Common myeloid progenitor, CD34-positive (primary cell): ENCODE measurements around the gene B4GALNT4.

Source experiments
- CTCF ChIA-PET: fragments of 350-600 bp; sonication (Branson Sonifier 250); formaldehyde crosslinking; loops from one replicate; lab custom pipeline; 2021; ENCODE audit warnings: antibody characterized with exemption; lab: Charles Lee
- POLR2A ChIA-PET: fragments of 350-600 bp; sonication (Branson Sonifier 250); formaldehyde crosslinking; loops from one replicate; lab custom pipeline; 2021; ENCODE audit warnings: antibody characterized with exemption; lab: Charles Lee
- DNase-seq, 3 donors: peaks; one replicate each; pipeline versions ENCODE4 v3.0.0 to v3.0.0-alpha.2; 2013
- H3K27ac ChIP-seq, 2 experiments: 1 replicate in 1 of 2; 2 replicates in 1 of 2; pipeline ENCODE4 v1.7.0; 2013; ENCODE audit warnings: inconsistent platforms in 2 of 2, low read length in 2 of 2, mild to moderate bottlenecking in 2 of 2, low read depth in 1 of 2, moderate library complexity in 1 of 2; ENCODE audit not compliant: severe bottlenecking in 2 of 2, insufficient read depth in 1 of 2, poor library complexity in 1 of 2
- H3K27me3 ChIP-seq, 5 experiments: replicated peaks in 2 of 5; 1 replicate in 3 of 5; 2 replicates in 2 of 5; pipeline versions ENCODE4 v1.6.1 to v1.7.0; 2013; ENCODE audit warnings: low read length in 4 of 5, mild to moderate bottlenecking in 2 of 5, moderate library complexity in 2 of 5, inconsistent platforms in 1 of 5; ENCODE audit not compliant: insufficient read depth in 5 of 5, control insufficient read depth in 4 of 5
- H3K36me3 ChIP-seq, 4 experiments: 1 replicate in 2 of 4; 2 replicates in 2 of 4; pipeline versions ENCODE4 v1.6.1 to v1.7.0; 2013; ENCODE audit warnings: low read length in 3 of 4, control low read depth in 1 of 4, mild to moderate bottlenecking in 1 of 4; ENCODE audit not compliant: control insufficient read depth in 4 of 4, insufficient read depth in 4 of 4
- H3K4me1 ChIP-seq, 4 experiments: 1 replicate in 3 of 4; 2 replicates in 1 of 4; pipeline versions ENCODE4 v1.6.1 to v1.7.1; 2013; ENCODE audit warnings: low read length in 3 of 4, mild to moderate bottlenecking in 3 of 4, control low read depth in 1 of 4, inconsistent platforms in 1 of 4, moderate library complexity in 1 of 4; ENCODE audit not compliant: control insufficient read depth in 4 of 4, insufficient read depth in 4 of 4; ENCODE audit errors: control extremely low read depth in 1 of 4
- H3K4me3 ChIP-seq, 7 experiments: 1 replicate in 4 of 7; 2 replicates in 3 of 7; pipeline versions ENCODE4 v1.5.1 to v1.7.0; 2013; ENCODE audit warnings: mild to moderate bottlenecking in 7 of 7, low read length in 6 of 7, moderate library complexity in 6 of 7, inconsistent platforms in 2 of 7, low read depth in 2 of 7, control low read depth in 1 of 7; ENCODE audit not compliant: insufficient read depth in 4 of 7, control insufficient read depth in 1 of 7; ENCODE audit errors: extremely low read depth in 1 of 7
- H3K9me3 ChIP-seq, 5 experiments: 1 replicate in 4 of 5; 2 replicates in 1 of 5; pipeline versions ENCODE4 v1.6.1 to v1.7.1; 2013; ENCODE audit warnings: low read length in 4 of 5, mild to moderate bottlenecking in 2 of 5, inconsistent platforms in 1 of 5, low read depth in 1 of 5, moderate library complexity in 1 of 5; ENCODE audit not compliant: control insufficient read depth in 4 of 5, insufficient read depth in 2 of 5; ENCODE audit errors: control extremely low read depth in 1 of 5
- WGBS: methylation state at CpG from one replicate; pipeline ENCODE4 v1.1.5; 2013; ENCODE audit not compliant: insufficient coverage; 5-methylcytosine and 5-hydroxymethylcytosine counted together

Gene B4GALNT4

DNA sequence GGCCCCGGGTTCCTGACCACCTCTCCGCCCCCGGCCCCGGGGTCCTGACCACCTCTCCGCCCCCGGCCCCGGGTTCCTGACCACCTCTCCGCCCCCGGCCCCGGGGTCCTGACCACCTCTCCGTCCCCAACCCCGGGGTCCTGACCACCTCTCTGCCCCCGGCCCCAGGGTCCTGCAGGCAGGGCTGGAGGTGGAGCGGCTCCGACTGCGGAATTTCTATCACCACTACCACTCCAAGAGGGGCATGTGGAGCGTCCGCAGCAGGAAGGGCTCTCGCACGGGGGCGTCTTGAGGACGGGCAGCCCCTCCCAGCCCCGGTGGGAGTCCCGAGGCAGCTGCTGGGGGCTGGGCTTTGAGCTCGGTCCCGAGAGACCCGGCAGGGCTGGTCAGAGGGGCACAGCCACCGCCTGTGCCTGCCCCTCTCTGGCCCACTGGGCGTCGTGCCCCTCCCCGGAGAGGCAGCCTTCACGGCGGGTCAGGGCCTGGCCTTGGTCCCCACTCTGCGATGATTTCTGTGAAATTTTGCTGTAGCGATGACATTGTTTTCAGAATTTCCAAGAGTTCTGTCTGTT is 12.3 kb downstream of the B4GALNT4 start:
- no peaks in the 10 kb centered on the region for H3K27me3 ChIP-seq
- WGBS, result 53% methylated on average over 27 of the region's 35 CpGs
- POLR2A ChIA-PET, result no interaction called here

DNA sequence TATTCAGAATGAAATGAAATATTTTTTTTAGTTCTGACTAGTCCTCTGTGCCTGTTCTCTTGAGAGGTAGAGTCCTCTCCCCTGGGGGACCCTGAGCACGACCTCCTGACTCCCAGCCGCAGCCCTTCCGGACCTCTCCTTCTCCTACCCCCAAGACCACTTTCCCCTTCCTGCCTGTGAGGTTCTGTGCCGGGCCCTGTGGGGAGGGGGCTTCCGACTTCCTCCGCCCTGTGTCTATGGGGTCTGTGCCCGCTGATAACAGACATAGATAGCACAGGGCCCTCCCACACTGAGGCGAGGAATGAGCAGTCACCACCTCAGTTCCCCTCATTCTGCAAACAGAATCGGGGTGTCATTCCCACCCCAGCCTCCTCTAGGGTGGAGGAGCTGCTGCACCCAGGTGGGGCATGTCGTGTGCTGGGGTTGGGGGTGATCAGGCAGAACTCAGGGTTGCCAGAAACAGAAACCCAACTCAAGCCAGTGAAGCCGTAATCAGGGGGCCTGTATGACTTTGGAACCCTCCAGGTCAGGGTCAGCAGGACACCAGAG is 12.9 kb downstream of the B4GALNT4 start:
- CTCF ChIA-PET, result interaction anchor here (1.0 to 1.8 kb wide), 3 partner anchors 12 to 60 kb away, joined by 3 to 5 read pairs (median 5); partner anchors contain the start of gene ANO9
- no peak overlapping the region for H3K27ac ChIP-seq
- H3K4me3 ChIP-seq, result peak overlapping the region in 4 of 7 experiments; percentile 19 to 52 (median 30)
- no peaks in the 10 kb centered on the region for H3K36me3 ChIP-seq
- WGBS, result 13% methylated on average over 2 of the region's 11 CpGs
- no peaks in the 10 kb centered on the region for H3K27me3 ChIP-seq
- peaks cover 0 to 25% (median 12%) of the 10 kb centered on the region in 5 experiments for H3K9me3 ChIP-seq
- H3K4me1 ChIP-seq, result peaks cover 0 to 24% (median 18%) of the 10 kb centered on the region in 4 experiments
- POLR2A ChIA-PET, result no interaction called here
- peak in 2 of 3 donors; percentile 43 to 62 for DNase-seq

More for the DNA sequence above, 12.3 kb downstream of the B4GALNT4 start:
- H3K27ac ChIP-seq, result no peak overlapping the region
- peak overlapping the region in 3 of 7 experiments; percentile 7 to 52 (median 19) for H3K4me3 ChIP-seq
- peaks cover 0 to 24% (median 18%) of the 10 kb centered on the region in 4 experiments for H3K4me1 ChIP-seq
- H3K36me3 ChIP-seq, result no peaks in the 10 kb centered on the region
- CTCF ChIA-PET, result interaction anchor here (1.0 to 1.8 kb wide), 3 partner anchors 11 to 60 kb away, joined by 3 to 5 read pairs (median 5); partner anchors contain the start of gene ANO9
- DNase-seq, result no peak
- H3K9me3 ChIP-seq, result peaks cover 0 to 19% (median 11%) of the 10 kb centered on the region in 5 experiments

DNA sequence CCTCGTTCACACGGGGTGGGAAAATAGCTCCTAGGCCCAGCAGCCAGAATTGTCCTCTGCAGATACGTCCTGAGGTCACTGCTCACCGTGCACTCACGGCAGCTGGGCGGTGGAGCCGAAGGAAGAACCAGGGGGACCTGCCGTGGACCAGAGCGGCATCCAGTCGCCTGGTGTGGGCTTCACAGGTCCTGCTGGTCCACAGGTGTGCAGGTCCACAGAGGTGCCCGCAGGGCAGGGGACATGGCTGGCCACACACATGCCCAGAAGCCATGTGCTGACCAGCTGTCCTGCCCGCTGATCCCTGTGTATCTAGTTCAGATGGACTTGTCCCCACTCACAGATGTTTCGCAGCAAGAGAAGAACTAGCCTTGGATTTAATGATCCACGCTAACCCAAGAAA is 14.1 kb downstream of the B4GALNT4 start:
- no peak for DNase-seq
- no peak overlapping the region for H3K4me3 ChIP-seq
- peaks cover 0 to 27% (median 22%) of the 10 kb centered on the region in 4 experiments for H3K4me1 ChIP-seq
- 98% methylated on average over 11 of the region's 14 CpGs for WGBS
- ChIA-PET POLR2A (interaction anchor here (0.7 kb wide), 1 partner anchor 104 kb away, joined by 4 read pairs; no protein-coding TSS in a partner anchor), CTCF (interaction anchor here (1.8 kb wide), 1 partner anchor 13 kb away, joined by 5 read pairs; no protein-coding TSS in a partner anchor)
- peaks cover 0 to 25% (median 12%) of the 10 kb centered on the region in 5 experiments for H3K9me3 ChIP-seq
- no peaks in the 10 kb centered on the region for H3K36me3 ChIP-seq
- no peak overlapping the region for H3K27ac ChIP-seq
- no peaks in the 10 kb centered on the region for H3K27me3 ChIP-seq

DNA sequence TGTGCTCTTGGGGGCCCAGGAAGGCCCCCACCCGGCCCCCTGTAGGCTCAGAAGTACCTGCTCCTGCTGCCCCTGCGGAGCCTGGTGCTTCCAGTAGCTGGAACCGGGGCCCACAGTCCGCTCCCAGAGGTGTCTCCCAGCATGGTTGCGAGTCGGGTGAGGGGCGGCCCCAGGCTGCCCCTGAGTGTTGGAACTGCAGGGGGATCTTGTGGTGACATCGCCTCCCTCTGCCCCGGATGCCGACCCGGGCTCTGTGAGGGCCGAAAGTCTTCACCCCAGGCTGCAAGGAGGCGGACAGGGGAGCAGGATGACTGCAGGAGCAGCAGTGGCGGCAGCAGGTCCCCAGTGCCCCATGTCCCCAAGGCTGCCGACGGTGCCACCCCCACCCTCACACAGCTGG is 15.2 kb downstream of the B4GALNT4 start:
- POLR2A ChIA-PET, result no interaction called here
- CTCF ChIA-PET, result no interaction called here
- no peaks in the 10 kb centered on the region for H3K36me3 ChIP-seq
- H3K9me3 ChIP-seq, result peaks cover 0 to 23% (median 7%) of the 10 kb centered on the region in 5 experiments
- 92% methylated on average over 13 of the region's 16 CpGs for WGBS
- H3K4me1 ChIP-seq, result peaks cover 0 to 27% (median 22%) of the 10 kb centered on the region in 4 experiments
- no peaks in the 10 kb centered on the region for H3K27me3 ChIP-seq
- no peak overlapping the region for H3K27ac ChIP-seq
- DNase-seq, result no peak
- no peak overlapping the region for H3K4me3 ChIP-seq

DNA sequence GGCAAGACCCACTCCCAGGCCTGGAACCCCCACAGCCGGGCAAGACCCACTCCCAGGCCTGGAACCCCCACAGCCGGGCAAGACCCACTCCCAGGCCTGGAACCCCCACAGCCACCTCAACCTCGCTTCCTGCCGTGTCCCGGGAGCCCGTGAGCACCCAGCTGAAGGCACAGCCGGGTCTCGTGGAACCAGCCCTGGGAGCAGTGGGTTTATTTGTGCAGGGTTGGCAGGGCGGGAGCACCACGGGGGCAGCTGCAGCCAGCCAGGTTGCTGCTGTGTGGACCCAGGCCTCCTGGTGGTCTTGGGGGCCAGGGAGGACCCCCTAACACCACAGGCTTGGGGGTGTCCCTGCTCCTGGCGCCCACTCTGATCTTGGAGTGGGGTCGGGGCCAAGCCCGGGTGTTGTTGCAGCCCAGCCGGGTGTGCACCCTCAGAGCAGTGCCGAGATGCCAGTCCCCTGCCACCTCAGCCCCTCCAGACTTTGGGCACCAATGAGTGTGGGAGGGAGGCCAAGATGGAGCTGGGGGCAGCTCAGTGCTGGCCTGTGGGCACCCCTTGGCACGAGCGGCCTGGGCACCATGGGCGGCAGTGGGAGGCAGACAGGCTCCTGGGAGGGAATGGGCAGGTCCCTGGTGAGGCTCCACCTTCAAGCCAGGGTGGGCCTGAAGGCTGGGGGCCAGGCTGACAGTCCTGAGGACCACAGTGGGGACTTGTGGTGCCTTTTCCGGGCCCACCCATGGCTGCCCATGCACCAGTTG is 16.5 kb downstream of the B4GALNT4 start:
- POLR2A ChIA-PET, result no interaction called here

DNA sequence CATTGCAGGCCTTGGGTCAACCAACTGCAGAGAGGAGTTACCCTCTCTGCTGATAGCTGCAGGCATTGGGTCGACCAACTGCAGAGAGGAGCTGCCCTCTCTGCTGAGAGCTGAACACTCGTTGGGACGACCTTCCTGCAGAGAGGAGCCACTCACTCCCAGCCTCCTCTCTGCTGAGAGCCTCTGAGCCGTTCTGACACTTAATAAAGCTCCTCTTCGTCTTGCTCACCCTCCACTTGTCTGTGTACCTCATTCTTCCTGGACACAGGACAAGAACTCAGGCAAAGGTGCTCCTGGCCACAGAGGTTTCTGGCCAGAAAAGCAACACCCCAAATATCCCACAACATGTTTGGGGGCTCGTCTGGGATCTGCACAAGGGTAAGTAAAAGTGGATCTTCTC is 17.2 kb downstream of the B4GALNT4 start:
- WGBS, result 96% methylated on average over 4 of the region's 6 CpGs
- Histone ChIP-seq H3K36me3 (no peaks in the 10 kb centered on the region), H3K4me3 (no peak overlapping the region), H3K27me3 (no peaks in the 10 kb centered on the region), H3K4me1 (peaks cover 0 to 26% (median 22%) of the 10 kb centered on the region in 4 experiments), H3K27ac (no peak overlapping the region), H3K9me3 (peaks cover 0 to 16% (median 7%) of the 10 kb centered on the region in 5 experiments)
- POLR2A ChIA-PET, result no interaction called here
- CTCF ChIA-PET, result interaction anchor here (0.7 to 2.7 kb wide), 2 partner anchors 10 to 23 kb away, joined by 3 to 18 read pairs; no protein-coding TSS in a partner anchor
- DNase-seq, result no peak

More for the DNA sequence above, 16.5 kb downstream of the B4GALNT4 start:
- H3K9me3 ChIP-seq, result peaks cover 0 to 16% (median 7%) of the 10 kb centered on the region in 5 experiments
- no peaks in the 10 kb centered on the region for H3K27me3 ChIP-seq
- peaks cover 0 to 27% (median 22%) of the 10 kb centered on the region in 4 experiments for H3K4me1 ChIP-seq
- CTCF ChIA-PET, result interaction anchor here (2.7 kb wide), 1 partner anchor 11 kb away, joined by 18 read pairs; no protein-coding TSS in a partner anchor
- no peak for DNase-seq
- no peak overlapping the region for H3K27ac ChIP-seq
- H3K4me3 ChIP-seq, result no peak overlapping the region
- no peaks in the 10 kb centered on the region for H3K36me3 ChIP-seq
- WGBS, result 92% methylated on average over 12 of the region's 19 CpGs
